Activated CD8-positive, alpha-beta memory T cell treated with anti-CD3 and anti-CD28 coated beads, Interleukin-2, amount 50 U/mL, for 24 hours (primary cell): ENCODE results near the gene GNAI3.
A peak's percentile ranks its signal among the peaks of the same experiment; 100 is the strongest.

Experiments
- DNase-seq: peaks from one replicate; pipeline ENCODE4 v3.0.0-alpha.2; 2020; ENCODE audit errors: extremely low read depth

Gene GNAI3

GRCh38 chr1:109636201-109636952, 88.0 kb downstream of the GNAI3 start:
- no peak for DNase-seq

- no peak for DNase-seq
Observed at GRCh38 chr1:109637446-109637845, 89.0 kb downstream of the GNAI3 start.

- no peak for DNase-seq
Observed at GRCh38 chr1:109639063-109639840, 90.8 kb downstream of the GNAI3 start.

- DNase-seq, result no peak
Observed at GRCh38 chr1:109639841-109640184, 91.4 kb downstream of the GNAI3 start.

GRCh38 chr1:109640285-109640865, 92.0 kb downstream of the GNAI3 start:
- peak; percentile 84 for DNase-seq

GRCh38 chr1:109641078-109641740, 92.8 kb downstream of the GNAI3 start:
- no peak for DNase-seq

- DNase-seq, result no peak
Observed at GRCh38 chr1:109641861-109642260, 93.4 kb downstream of the GNAI3 start.

- no peak for DNase-seq
Observed at GRCh38 chr1:109642626-109643025, 94.2 kb downstream of the GNAI3 start.

- DNase-seq, result peak; percentile 71
Observed at GRCh38 chr1:109643385-109644230, 95.2 kb downstream of the GNAI3 start.

- DNase-seq, result no peak
Observed at GRCh38 chr1:109644670-109645069, 96.3 kb downstream of the GNAI3 start.

- no peak for DNase-seq
Observed at GRCh38 chr1:109649491-109649914, 101.1 kb downstream of the GNAI3 start.

GRCh38 chr1:109650609-109651008, 102.2 kb downstream of the GNAI3 start:
- no peak for DNase-seq

- DNase-seq, result no peak
Observed at GRCh38 chr1:109652402-109652801, 104.0 kb downstream of the GNAI3 start.

- DNase-seq, result no peak
Observed at GRCh38 chr1:109653306-109653705, 104.9 kb downstream of the GNAI3 start.

GRCh38 chr1:109654519-109654918, 106.1 kb downstream of the GNAI3 start:
- no peak for DNase-seq

- no peak for DNase-seq
Observed at GRCh38 chr1:109655615-109656519, 107.5 kb downstream of the GNAI3 start, which contains the start of gene GSTM4. GSTM4 (plus strand) TSS chr1:109656099; CDS start chr1:109656390, 291 bp downstream.

GRCh38 chr1:109657395-109657794, 109.0 kb downstream of the GNAI3 start:
- DNase-seq, result no peak

- DNase-seq, result no peak
Observed at GRCh38 chr1:109657970-109658369, 109.6 kb downstream of the GNAI3 start.

- DNase-seq, result no peak
Observed at GRCh38 chr1:109658533-109659042, 110.2 kb downstream of the GNAI3 start.

GRCh38 chr1:109659145-109659544, 110.7 kb downstream of the GNAI3 start:
- DNase-seq, result no peak
